Parathyroid adenoma (tissue), 2 donors: ENCODE results near the gene USP12.

ENCODE experiments used
- H2AFZ ChIP-seq: fragments of 300-600 bp; sonication (generic); one replicate; pipeline ENCODE4 v1.7.0; 2017; ENCODE audit warnings: antibody characterized with exemption, mild to moderate bottlenecking
- H3K27ac ChIP-seq: fragments of 300-600 bp; sonication (generic); one replicate; pipeline ENCODE4 v1.7.0; 2017
- H3K27me3 ChIP-seq: fragments of 300-600 bp; sonication (generic); one replicate; pipeline ENCODE4 v1.7.0; 2017; ENCODE audit warnings: low read length; ENCODE audit not compliant: control insufficient read depth, insufficient read depth
- H3K36me3 ChIP-seq: fragments of 300-600 bp; sonication (generic); one replicate; pipeline ENCODE4 v1.7.0; 2017; ENCODE audit warnings: low read length; ENCODE audit not compliant: control insufficient read depth, insufficient read depth
- H3K4me1 ChIP-seq: fragments of 300-600 bp; sonication (generic); one replicate; pipeline ENCODE4 v1.7.0; 2017; ENCODE audit warnings: control low read depth
- H3K4me2 ChIP-seq: fragments of 300-600 bp; sonication (generic); one replicate; pipeline ENCODE4 v1.7.0; 2017; ENCODE audit warnings: low read length
- H3K4me3 ChIP-seq: fragments of 300-600 bp; sonication (generic); one replicate; pipeline ENCODE4 v1.7.0; 2017; ENCODE audit warnings: low read depth, low read length
- H3K79me2 ChIP-seq: fragments of 300-600 bp; sonication (generic); one replicate; pipeline ENCODE4 v1.7.0; 2017; ENCODE audit warnings: control low read depth
- H3K9ac ChIP-seq: fragments of 300-600 bp; sonication (generic); one replicate; pipeline ENCODE4 v1.7.0; 2017; ENCODE audit warnings: mild to moderate bottlenecking
- H3K9me3 ChIP-seq: fragments of 300-600 bp; sonication (generic); one replicate; pipeline ENCODE4 v1.7.0; 2017; ENCODE audit warnings: low read length; ENCODE audit not compliant: control insufficient read depth
- TF ChIP-seq, protein P1 (sequence below): fragments of 300-600 bp; sonication (generic); IDR thresholded peaks from one replicate; pipeline ENCODE4 v1.7.0; 2017; ENCODE audit warnings: antibody characterized with exemption, mild to moderate bottlenecking
- donor health status: primary hyperparathyroidism.

Gene USP12

DNA sequence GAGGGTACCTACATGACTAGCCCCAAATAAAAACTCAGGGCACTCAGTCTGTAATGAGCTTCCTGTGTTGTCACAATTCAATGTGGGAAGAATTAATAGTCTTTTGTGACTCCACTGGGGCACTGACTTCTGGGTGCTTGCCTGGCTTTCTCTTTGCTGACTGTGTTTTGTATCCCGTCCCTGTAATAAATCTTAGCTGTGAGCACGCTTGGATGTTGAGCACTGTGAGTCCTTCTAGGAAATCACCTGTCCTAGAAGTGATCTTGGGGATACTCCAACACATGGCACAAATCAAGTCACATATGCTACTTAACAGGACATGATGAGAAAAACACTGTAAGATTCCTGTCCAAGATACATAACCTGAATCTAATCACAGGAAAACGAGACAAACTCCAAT lies 83.0 kb downstream of the USP12 start:
- Histone ChIP-seq H3K79me2 (no peaks in the 10 kb centered on the region), H3K4me2 (no peak overlapping the region), H3K9ac (no peak overlapping the region), H3K27ac (no peak overlapping the region), H3K4me3 (no peak overlapping the region), H3K9me3 (no peaks in the 10 kb centered on the region), H3K27me3 (no peaks in the 10 kb centered on the region), H3K4me1 (no peaks in the 10 kb centered on the region), H3K36me3 (no peaks in the 10 kb centered on the region), H2AFZ (no peak overlapping the region)
- TF ChIP-seq, protein P1, sequence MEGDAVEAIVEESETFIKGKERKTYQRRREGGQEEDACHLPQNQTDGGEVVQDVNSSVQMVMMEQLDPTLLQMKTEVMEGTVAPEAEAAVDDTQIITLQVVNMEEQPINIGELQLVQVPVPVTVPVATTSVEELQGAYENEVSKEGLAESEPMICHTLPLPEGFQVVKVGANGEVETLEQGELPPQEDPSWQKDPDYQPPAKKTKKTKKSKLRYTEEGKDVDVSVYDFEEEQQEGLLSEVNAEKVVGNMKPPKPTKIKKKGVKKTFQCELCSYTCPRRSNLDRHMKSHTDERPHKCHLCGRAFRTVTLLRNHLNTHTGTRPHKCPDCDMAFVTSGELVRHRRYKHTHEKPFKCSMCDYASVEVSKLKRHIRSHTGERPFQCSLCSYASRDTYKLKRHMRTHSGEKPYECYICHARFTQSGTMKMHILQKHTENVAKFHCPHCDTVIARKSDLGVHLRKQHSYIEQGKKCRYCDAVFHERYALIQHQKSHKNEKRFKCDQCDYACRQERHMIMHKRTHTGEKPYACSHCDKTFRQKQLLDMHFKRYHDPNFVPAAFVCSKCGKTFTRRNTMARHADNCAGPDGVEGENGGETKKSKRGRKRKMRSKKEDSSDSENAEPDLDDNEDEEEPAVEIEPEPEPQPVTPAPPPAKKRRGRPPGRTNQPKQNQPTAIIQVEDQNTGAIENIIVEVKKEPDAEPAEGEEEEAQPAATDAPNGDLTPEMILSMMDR, result no peak

DNA sequence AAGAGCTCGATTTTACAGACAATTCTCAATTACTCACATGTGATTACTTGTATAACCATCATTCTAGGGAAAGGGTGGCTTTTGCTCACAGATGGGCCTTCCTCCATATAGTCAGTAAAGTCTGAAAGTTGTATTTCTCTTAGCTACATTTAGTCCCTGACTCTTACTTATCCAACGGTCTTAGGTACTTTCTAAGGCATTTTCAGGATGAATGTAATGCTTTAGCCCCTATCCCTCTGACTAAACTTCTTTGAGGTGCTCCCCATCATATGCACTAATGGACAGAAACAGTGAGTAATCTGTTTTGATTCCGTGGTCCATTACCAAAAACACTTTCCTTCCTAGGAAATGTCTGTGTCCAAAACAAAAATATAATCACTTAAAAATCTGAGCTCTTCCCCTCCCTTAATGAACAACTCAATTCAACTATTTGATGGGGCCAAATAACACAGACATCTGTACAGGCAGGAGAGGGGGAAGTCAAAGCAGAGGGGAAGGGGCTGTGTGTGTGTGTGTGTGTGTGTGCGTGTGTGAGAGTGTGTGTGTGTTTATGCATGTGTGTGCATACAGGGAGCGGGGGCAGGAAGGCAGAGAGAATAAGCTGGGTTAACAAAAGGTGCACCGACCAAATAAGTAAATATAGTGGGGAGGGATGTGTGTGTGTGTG lies 84.9 kb downstream of the USP12 start:
- H3K4me2 ChIP-seq, result no peak overlapping the region
- H3K4me3 ChIP-seq, result no peak overlapping the region
- H3K79me2 ChIP-seq, result no peaks in the 10 kb centered on the region
- TF ChIP-seq, protein P1, result no peak
- no peak overlapping the region for H3K27ac ChIP-seq
- no peak overlapping the region for H3K9ac ChIP-seq
- H3K4me1 ChIP-seq, result no peaks in the 10 kb centered on the region
- H3K9me3 ChIP-seq, result no peaks in the 10 kb centered on the region
- H3K36me3 ChIP-seq, result no peaks in the 10 kb centered on the region
- no peak overlapping the region for H2AFZ ChIP-seq
- no peaks in the 10 kb centered on the region for H3K27me3 ChIP-seq

DNA sequence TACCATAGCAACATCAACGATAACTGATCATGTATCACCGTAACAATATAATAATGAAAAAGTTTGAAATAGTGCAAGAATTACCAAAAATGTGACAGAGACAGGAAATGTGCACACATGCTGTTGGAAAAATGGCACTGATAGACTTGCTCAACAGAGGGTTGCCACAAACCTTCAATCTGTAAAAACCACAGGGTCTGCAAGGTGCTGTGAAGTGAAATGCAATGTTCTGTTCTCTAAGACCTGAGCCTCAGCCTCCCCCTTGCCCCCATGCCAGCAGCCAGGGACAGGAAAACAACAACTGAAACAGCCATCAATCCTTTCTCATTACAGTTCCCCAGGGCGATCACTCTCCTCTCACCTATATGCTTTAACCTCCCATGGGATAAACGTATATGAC lies 88.4 kb downstream of the USP12 start:
- H3K4me3 ChIP-seq, result no peak overlapping the region
- no peak overlapping the region for H3K9ac ChIP-seq
- H3K36me3 ChIP-seq, result no peaks in the 10 kb centered on the region
- no peaks in the 10 kb centered on the region for H3K9me3 ChIP-seq
- no peak overlapping the region for H3K4me2 ChIP-seq
- no peak overlapping the region for H3K27ac ChIP-seq
- no peak overlapping the region for H2AFZ ChIP-seq
- no peaks in the 10 kb centered on the region for H3K27me3 ChIP-seq
- H3K79me2 ChIP-seq, result no peaks in the 10 kb centered on the region
- TF ChIP-seq, protein P1, result no peak
- no peaks in the 10 kb centered on the region for H3K4me1 ChIP-seq

DNA sequence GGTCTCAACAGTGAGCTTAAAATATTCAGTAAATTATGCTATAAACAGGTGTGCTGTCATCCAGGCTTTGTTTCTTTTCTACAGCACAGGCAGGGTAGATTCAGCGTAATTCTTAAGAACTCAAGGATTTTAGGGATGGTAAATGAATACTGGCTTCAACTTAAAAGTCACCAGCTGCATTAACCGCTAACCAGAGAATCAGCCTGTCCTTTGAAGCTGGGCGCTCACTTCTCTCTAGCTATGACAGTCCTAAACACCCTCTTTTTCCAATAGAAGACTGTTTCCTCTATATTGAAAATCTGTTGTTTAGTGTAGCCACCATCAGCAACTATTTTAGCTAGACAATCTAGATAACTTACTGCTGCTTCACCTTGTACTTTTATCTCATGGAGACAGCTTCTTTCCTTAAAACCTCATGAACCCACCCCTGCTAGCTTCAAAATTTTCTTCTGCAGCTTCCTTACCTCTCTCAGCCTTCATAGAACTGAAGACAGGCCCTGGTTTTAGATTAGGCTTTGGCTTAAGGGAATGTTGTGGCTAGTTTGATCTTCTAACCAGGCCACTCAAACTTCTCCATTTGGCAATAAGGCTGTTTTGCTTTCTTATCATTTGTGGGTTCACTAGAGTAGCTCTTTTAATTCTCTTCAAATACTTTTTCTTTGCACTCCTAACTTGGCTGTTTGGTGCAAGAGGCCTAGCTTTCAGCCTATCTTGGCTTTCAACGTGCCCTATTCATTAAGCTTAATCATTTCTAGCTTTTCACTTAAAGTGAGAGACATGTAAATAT lies 89.5 kb downstream of the USP12 start:
- no peak overlapping the region for H3K27ac ChIP-seq
- no peaks in the 10 kb centered on the region for H3K9me3 ChIP-seq
- no peaks in the 10 kb centered on the region for H3K79me2 ChIP-seq
- no peak overlapping the region for H3K9ac ChIP-seq
- H3K4me3 ChIP-seq, result no peak overlapping the region
- no peaks in the 10 kb centered on the region for H3K36me3 ChIP-seq
- no peak overlapping the region for H2AFZ ChIP-seq
- H3K4me1 ChIP-seq, result no peaks in the 10 kb centered on the region
- H3K4me2 ChIP-seq, result no peak overlapping the region
- H3K27me3 ChIP-seq, result no peaks in the 10 kb centered on the region
- TF ChIP-seq, protein P1, result no peak
